Germinal center (tissue), 1 donor: ENCODE results near the gene SLC5A8.
"Not testable (repeated sequence)": the region's sequence is repeated elsewhere in the genome, so short reads cannot be mapped to it uniquely, and the experiment has no call there.

ENCODE experiments used
- DNase-seq: peaks from one replicate; pipeline ENCODE4 v3.0.0; 2012; ENCODE audit warnings: mixed read lengths, low spot score

The SLC5A8 gene

DNA sequence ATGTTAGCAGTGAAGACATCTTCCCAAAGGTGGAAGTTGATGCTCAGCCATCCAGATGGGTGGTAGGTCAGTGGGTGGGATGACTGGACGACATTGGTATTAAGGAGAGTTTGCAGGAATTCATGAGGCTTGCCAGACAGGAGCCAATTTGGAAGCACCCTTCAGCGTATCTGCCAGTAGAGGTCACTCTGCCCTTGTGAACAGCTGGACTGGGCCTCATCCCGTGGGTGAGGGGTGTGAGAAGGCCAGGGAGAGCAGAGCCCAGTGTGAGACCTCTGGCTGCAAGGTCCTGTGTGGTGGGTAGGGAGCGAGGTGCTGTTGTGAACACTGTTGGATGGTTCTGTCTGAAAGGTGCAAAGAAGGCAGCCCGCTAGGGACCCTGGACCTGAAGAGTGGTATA is 37.7 kb downstream of the SLC5A8 start:
- DNase-seq = no peak

DNA sequence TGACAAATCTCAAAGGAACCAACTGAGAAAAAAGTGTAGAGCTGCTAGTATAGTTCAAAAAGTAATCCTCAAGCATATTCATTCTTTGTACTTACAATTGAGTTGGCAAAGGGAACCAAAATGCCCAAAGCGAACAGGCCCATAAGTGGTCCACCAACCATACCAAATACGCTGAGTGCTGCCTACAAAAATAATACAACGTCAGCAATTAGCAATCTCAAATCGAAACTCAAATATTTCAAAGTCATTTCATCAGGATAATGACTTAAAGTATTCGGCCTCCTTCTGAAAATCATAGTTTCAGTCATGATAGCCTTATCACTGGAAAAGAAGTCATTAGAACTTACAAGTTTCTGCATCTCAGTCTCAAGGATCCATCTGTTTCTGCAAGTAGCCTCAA is 42.0 kb downstream of the SLC5A8 start:
- no peak for DNase-seq

DNA sequence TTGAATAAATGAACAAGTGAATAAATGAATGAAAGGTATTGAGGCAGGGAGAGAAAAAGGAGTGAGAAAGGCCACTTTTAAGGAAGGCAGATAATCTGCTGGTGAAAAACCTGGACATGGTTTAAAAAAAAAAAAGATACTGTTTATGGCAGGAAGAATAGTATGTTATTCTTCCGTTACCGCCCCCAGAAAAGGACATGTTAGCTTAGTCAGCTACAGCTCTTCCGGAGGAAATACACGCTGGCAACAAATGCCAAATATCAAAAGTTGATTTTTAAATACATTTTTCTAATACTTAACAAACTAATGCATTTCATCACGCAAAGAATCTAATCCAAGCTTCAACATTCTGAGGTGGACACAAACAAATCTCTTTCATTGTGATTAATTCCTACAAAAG is 43.2 kb downstream of the SLC5A8 start:
- no peak for DNase-seq

DNA sequence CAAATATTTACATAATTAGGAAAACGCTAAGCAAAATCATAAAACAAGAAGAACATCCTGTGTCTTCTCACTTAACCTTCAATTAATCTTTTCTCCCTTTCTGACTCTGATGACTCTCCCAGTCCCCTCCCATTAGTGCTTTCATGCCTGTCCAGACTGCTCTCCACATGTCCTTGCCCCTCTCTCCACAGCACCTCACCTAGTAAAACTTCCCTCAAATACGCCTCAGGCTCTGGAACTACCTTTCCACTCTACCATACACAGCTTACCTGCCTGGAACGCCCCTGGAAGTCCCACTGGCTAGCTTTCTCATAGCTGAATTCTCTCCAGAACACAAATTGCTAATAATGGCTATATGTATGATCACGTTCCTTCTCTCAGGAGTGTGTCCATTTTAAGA is 44.7 kb downstream of the SLC5A8 start:
- no peak for DNase-seq

DNA sequence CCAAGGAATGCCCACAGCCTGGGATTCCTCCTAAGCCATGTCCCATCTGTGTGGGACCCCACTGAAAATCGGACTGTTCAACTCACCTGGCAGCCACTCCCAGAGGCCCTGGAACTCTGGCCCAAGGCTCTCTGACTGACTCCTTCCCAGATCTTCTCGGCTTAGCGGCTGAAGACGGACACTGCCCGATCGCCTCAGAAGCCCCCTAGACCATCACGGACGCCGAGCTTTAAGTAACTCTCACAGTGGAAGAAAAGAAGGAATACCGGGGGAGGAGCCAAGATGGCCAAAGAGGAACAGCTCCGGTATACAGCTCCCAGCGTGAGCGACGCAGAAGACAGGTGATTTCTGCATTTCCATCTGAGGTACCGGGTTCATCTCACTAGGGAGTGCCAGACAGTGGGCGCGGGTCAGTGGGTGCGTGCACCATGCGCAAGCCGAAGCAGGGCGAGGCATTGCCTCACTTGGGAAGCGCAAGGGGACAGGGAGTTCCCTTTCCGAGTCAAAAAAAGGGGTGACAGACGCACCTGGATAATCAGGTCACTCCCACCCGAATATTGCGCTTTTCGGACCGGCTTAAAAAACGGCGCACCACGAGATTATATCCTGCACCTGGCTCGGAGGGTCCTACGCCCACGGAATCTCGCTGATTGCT is 64.1 kb downstream of the SLC5A8 start:
- not testable (repeated sequence) for DNase-seq

DNA sequence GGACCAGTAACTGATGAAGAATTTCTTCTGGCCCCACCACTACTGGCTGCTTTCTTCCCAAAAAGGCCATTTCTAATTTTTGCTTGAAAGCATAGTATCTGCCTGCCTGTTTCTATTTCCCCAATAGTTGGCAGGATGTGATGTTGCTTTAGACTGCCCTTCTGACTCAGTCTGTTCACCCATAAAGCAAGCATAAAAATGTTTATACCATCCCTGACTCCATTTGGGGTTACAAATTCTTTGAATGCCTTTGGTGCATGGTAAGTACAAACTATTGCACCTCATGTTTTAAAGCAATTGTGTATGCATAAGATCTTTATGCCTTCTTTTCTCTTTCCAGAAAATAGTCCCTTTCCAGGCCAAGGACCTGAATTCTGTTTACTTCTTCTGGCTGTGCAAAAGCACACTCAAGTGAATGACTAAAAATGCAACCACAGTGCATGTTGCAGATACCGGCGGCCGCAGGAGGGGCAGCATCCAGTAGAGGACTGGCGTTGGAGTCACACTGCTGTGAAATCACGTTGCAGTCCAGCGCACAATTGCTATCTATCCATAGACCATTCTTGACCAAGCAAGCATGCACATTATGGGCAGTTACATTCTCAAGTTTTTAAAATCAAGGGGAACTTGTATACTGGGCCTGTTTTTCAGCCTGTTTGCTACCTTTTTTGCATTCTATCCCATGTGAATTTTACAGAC is 82.4 kb downstream of the SLC5A8 start:
- DNase-seq = no peak

DNA sequence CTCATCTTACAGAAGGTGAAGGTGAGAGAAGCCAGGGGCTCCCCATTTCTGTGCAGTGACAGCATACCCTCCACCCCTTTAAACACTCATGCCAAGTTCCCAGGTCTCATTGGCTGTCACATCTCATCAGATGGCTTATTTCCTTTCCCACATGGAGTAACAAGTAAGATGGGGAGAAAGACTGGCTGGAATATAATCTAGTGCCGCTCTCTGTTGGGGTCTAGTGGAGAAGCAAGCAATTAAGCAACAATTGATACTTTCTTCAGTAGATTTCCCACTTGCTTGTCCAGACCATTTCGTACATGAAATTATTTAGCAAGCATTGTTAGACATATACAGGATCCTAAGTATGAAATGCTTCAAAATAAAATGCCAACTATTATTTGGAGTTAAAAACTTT is 92.2 kb downstream of the SLC5A8 start:
- DNase-seq = no peak

DNA sequence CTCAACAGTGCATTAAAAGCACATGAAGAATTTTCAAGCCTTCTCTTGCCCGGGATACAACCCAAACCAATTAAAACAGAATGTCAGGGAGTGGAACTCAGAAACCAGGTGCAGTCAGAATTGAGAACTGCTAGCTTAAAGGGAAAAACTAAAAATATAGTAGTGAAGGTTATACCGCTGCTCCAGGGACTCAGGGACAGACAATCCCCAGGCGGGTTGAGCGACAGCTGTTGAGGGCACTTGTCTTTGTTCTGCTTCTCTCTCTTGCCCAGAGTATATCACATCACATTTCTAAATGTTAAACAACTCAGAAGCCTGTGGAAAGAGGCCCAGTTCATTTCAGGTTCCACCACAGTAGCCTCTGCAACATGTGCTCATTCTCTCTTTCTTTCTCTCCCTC is 93.1 kb downstream of the SLC5A8 start:
- no peak for DNase-seq

DNA sequence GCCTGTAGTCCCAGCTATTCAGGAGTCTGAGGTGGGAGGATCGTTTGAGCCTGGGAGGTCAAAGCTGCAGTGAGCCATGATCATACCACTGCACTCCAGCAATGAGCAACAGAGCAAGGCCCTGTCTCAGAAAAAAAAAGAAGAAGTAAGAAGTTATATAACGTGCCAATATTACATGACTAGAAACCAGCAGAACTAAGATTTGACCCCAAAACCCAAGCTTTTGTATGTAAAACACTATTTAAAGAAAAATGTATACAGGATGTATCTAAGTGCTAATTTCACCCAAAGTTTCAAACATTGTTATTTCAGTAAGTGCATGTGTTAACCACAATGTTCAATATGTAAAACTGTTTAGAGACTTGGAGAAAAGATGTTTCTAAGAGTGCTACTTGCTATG is 94.7 kb downstream of the SLC5A8 start:
- DNase-seq = no peak

DNA sequence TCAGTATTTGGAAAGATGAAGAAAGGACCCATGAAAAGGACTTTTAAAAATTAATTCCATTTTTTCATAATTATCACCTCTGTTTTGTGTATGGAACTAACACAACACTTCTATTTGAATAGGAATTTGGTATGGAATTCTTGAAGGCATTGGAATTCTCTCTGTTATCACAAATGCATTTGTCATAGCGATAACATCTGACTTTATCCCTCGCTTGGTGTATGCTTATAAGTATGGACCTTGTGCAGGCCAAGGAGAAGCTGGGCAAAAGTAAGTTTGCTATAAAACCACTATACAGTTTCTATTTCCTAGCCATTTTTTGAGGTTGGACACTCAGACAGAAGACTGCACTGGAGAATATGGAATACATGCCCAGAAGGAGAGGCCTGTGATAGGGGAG is 98.6 kb downstream of the SLC5A8 start:
- no peak for DNase-seq

DNA sequence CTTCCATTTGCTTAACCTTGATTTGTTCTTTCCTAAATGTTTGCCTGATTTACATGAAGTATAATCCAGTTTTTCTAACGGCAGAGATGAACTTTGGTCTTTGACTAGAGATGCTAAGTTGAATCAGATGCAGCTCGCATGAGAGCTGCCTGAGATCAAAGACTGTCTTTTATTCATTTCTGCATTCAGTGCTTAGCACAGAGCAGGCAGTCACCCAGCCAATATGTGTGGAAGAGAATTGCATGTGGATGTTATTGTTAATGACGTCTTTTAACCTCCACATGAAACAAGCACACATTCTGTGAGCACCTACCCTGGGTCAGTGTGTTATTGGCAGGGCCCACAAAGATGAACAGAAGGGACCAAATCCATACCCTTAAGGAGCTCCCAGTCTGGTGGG is 99.2 kb downstream of the SLC5A8 start:
- no peak for DNase-seq

DNA sequence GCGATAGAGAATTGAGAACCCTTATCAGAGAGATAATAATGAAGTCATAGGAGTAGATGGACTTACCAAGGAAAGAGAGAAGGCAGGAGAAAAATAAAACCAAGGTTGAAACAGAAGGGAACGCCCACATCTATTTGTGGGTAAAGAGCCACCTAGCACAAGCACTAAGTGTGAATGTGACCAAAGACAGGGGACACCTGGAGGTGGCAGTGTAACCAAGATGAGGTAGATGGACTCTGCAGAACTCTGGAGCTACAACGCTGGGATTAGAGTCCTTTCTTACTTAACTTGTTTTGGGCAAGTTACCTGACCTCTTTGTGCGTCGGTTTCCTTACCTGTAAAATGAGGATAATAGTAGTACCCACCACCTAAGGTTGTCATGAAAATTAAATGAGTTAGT is 101.9 kb downstream of the SLC5A8 start:
- DNase-seq = no peak

DNA sequence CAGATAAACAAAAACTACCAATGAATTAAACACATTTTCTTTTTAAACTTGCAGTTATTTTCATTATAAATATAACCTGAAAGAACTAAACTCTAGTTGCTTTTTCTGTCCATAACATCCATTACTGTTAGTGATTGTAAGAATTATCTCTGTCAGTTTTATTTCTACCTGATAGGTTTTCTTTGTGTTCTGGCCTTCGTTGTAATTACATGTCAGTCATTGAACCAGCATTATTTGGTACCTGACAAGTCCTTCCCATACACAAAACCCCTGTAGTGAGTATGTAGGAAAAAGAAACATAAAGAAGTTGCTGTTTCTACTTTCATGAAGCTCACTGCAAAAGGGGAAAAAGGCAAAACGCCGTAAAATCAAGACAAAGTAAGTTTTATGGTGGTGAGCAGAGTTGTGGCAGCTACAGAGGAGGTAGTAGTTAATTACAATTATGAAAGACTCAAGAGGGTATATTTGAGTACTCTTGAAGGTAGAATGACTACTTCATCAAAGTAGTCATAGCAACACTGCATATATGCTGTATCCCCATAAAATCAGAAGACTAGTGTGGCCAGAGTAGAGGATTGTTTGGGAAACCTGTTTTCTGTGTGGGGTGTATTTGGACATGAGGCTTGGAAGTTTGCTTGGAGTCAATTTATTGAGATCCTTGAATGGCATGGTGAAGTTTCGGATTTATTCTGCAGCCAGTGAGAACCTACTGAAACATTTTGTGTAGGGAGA is 102.8 kb downstream of the SLC5A8 start:
- DNase-seq = no peak
